GM21528 (cell line): Measurements from ENCODE around the gene TBC1D8.
A peak's percentile ranks its signal among the peaks of the same experiment; 100 is the strongest.

Experiments
- ATAC-seq: cut with Tn5 transposase; IDR thresholded peaks from one replicate; pipeline ENCODE4 v1.9.1; 2021; ENCODE audit warnings: mild to moderate bottlenecking, moderate library complexity; ENCODE audit not compliant: unreplicated experiment, low FRiP score

TBC1D8 gene

GRCh38 chr2:100986157-100986556 is 165.0 kb downstream of the TBC1D8 start:
- ATAC-seq: no peak

- no peak for ATAC-seq
These were observed 166.3 kb downstream of the TBC1D8 start for GRCh38 chr2:100984892-100985307.

GRCh38 chr2:100983684-100984310 is 167.4 kb downstream of the TBC1D8 start:
- no peak for ATAC-seq

GRCh38 chr2:100983201-100983600 is 168.0 kb downstream of the TBC1D8 start:
- no peak for ATAC-seq

GRCh38 chr2:100982431-100982861 is 168.7 kb downstream of the TBC1D8 start:
- ATAC-seq: no peak

GRCh38 chr2:100981011-100981410 is 170.2 kb downstream of the TBC1D8 start:
- no peak for ATAC-seq

- no peak for ATAC-seq
These were observed 171.1 kb downstream of the TBC1D8 start for GRCh38 chr2:100980046-100980445.

- no peak for ATAC-seq
These were observed 172.5 kb downstream of the TBC1D8 start for GRCh38 chr2:100978582-100979191.

GRCh38 chr2:100977511-100977910 is 173.7 kb downstream of the TBC1D8 start:
- no peak for ATAC-seq

- peak; percentile 81 for ATAC-seq
These were observed 174.4 kb downstream of the TBC1D8 start for GRCh38 chr2:100976645-100977391.

- ATAC-seq: no peak
These were observed 175.1 kb downstream of the TBC1D8 start for GRCh38 chr2:100976061-100976460.

GRCh38 chr2:100975521-100975785 is 175.7 kb downstream of the TBC1D8 start:
- ATAC-seq: no peak

GRCh38 chr2:100974712-100975520 is 176.3 kb downstream of the TBC1D8 start:
- ATAC-seq: no peak

- no peak for ATAC-seq
These were observed 178.7 kb downstream of the TBC1D8 start for GRCh38 chr2:100972452-100972851.

- ATAC-seq: no peak
These were observed 180.0 kb downstream of the TBC1D8 start for GRCh38 chr2:100971221-100971620.

- no peak for ATAC-seq
These were observed 181.2 kb downstream of the TBC1D8 start for GRCh38 chr2:100969998-100970397.

- no peak for ATAC-seq
These were observed 182.7 kb downstream of the TBC1D8 start for GRCh38 chr2:100968146-100969145.

GRCh38 chr2:100967716-100968115 is 183.5 kb downstream of the TBC1D8 start:
- no peak for ATAC-seq

- ATAC-seq: no peak
These were observed 185.6 kb downstream of the TBC1D8 start for GRCh38 chr2:100965596-100965995.

GRCh38 chr2:100964681-100965169 is 186.5 kb downstream of the TBC1D8 start:
- ATAC-seq: no peak
